Body of pancreas (tissue), 4 donors: ENCODE measurements around the gene CSTF1. TPM values are rescaled to one million over a fixed set of nuclear protein-coding genes. Genes with fewer than 3 reads are reported as not detected.
A peak's percentile ranks its signal among the peaks of the same experiment; 100 is the strongest.

Source experiments
- ATAC-seq: fragments of 150-250 bp; one replicate; pipeline ENCODE4 v1.9.1; 2016
- DNase-seq, 4 donors: peaks; one replicate each; pipeline ENCODE4 v3.0.0-alpha.2; 2019
- H3K27ac ChIP-seq, 4 donors: fragments of 200-600 bp; sonication (generic); 1 replicate in 3 of 4; 2 replicates in 1 of 4; pipeline versions ENCODE4 v1.5.1 to v1.6.1; 2016 to 2019; ENCODE audit warnings: mild to moderate bottlenecking in 1 of 4, mixed read lengths in 1 of 4, moderate library complexity in 1 of 4
- H3K27me3 ChIP-seq, 2 donors: fragments of 200-600 bp; sonication (generic); one replicate each; pipeline ENCODE4 v1.6.0; 2016; ENCODE audit warnings: mild to moderate bottlenecking in 1 of 2
- H3K36me3 ChIP-seq, 2 donors: fragments of 200-600 bp; sonication (generic); replicated peaks in 1 of 2; 2 replicates each; pipeline ENCODE4 v1.5.1; 2016; ENCODE audit warnings: low read depth in 2 of 2; ENCODE audit not compliant: insufficient read depth in 1 of 2
- H3K4me1 ChIP-seq: fragments of 200-600 bp; sonication (generic); one replicate; pipeline ENCODE4 v1.6.0; 2016
- H3K4me3 ChIP-seq, 2 donors: fragments of 200-600 bp; sonication (generic); 1 replicate in 1 of 2; 2 replicates in 1 of 2; pipeline ENCODE4 v1.5.1; 2016 to 2019
- H3K9me3 ChIP-seq, 3 donors: fragments of 200-600 bp; sonication (generic); 1 replicate in 2 of 3; 2 replicates in 1 of 3; pipeline ENCODE4 v1.5.1; 2016
- POLR2A ChIP-seq, 3 donors: fragments of 450-650 bp; IDR thresholded peaks; one replicate each; pipeline ENCODE4 v1.6.1; 2016; ENCODE audit warnings: antibody characterized with exemption in 3 of 3, mild to moderate bottlenecking in 2 of 3
- WGBS, 2 donors: methylation state at CpG; one replicate each; pipeline ENCODE4 v1.1.5; 2017; 5-methylcytosine and 5-hydroxymethylcytosine counted together
- intact Hi-C: fragments of 100-400 bp; cut with DNase I; formaldehyde crosslinking; loops from one replicate; pipeline ENCODE4 v1.15.1; 2023
- total RNA-seq, 2 donors: library from RNA; depleted of rRNA; stranded (reverse); fragments of >200 nt; gene quantifications; one replicate each; pipeline ENCODE4 v1.1.0, GENCODE V29; 2016
- TF ChIP-seq, protein P1 (sequence below), 7 experiments: fragments of 450-650 bp in 4 of 7; fragments of 200-600 bp in 3 of 7; sonication (generic) in 3 of 7; IDR thresholded peaks; one replicate each; pipeline ENCODE4 v1.5.1; 2016 to 2019; ENCODE audit warnings: antibody characterized with exemption in 7 of 7

Gene CSTF1
- total RNA-seq, 2 donors from 2014 or later, result 12.2 to 14.5 TPM

GRCh38 chr20:56391037-56391436 is 1.4 kb upstream of the CSTF1 start:
- ATAC-seq (no peak), DNase-seq (no peak)
- no peaks in the 10 kb centered on the region for H3K27me3 ChIP-seq
- intact Hi-C loops, result no loop called here
- H3K27ac ChIP-seq, result no peak overlapping the region
- no peaks in the 10 kb centered on the region for H3K9me3 ChIP-seq
- H3K4me1 ChIP-seq, result peaks cover 19% of the 10 kb centered on the region
- no peak for TF ChIP-seq POLR2A (IDR thresholded peaks at IDR 0.05)
- TF ChIP-seq, protein P1, sequence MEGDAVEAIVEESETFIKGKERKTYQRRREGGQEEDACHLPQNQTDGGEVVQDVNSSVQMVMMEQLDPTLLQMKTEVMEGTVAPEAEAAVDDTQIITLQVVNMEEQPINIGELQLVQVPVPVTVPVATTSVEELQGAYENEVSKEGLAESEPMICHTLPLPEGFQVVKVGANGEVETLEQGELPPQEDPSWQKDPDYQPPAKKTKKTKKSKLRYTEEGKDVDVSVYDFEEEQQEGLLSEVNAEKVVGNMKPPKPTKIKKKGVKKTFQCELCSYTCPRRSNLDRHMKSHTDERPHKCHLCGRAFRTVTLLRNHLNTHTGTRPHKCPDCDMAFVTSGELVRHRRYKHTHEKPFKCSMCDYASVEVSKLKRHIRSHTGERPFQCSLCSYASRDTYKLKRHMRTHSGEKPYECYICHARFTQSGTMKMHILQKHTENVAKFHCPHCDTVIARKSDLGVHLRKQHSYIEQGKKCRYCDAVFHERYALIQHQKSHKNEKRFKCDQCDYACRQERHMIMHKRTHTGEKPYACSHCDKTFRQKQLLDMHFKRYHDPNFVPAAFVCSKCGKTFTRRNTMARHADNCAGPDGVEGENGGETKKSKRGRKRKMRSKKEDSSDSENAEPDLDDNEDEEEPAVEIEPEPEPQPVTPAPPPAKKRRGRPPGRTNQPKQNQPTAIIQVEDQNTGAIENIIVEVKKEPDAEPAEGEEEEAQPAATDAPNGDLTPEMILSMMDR (IDR thresholded peaks at IDR 0.05), result no peak
- H3K4me3 ChIP-seq, result no peak overlapping the region
- WGBS, 2 donors, result 30 to 43% methylated on average over 10 of the region's 10 CpGs
- H3K36me3 ChIP-seq, result peaks cover 0 to 7% of the 10 kb centered on the region in 2 donors

- intact Hi-C loops, result no loop called here
Observed at GRCh38 chr20:56391596-56392131, 781 bp upstream of the CSTF1 start.

GRCh38 chr20:56392881-56393482 is 537 bp downstream of the CSTF1 start:
- DNase-seq (no peak), ATAC-seq (no peak)
- Histone ChIP-seq H3K4me3 (peak overlapping the region; percentile 77 to 85), H3K27me3 (no peaks in the 10 kb centered on the region), H3K9me3 (no peaks in the 10 kb centered on the region), H3K27ac (peak overlapping the region; percentile 75 to 89 (median 84)), H3K36me3 (peaks cover 0 to 23% of the 10 kb centered on the region in 2 donors), H3K4me1 (peaks cover 19% of the 10 kb centered on the region)
- no peak for TF ChIP-seq POLR2A (IDR thresholded peaks at IDR 0.05)
- TF ChIP-seq, protein P1 (IDR thresholded peaks at IDR 0.05), result no peak
- 0% methylated on average over 16 to 18 of the region's 18 CpGs for WGBS, 2 donors
- intact Hi-C loops, result no loop called here

More at GRCh38 chr20:56391596-56392131, 781 bp upstream of the CSTF1 start:
- 0 to 4% methylated on average over 13 to 29 of the region's 29 CpGs for WGBS, 2 donors
- H3K4me1 ChIP-seq, result peaks cover 19% of the 10 kb centered on the region
- no peaks in the 10 kb centered on the region for H3K9me3 ChIP-seq
- ATAC-seq (peak; percentile 14), DNase-seq (no peak)
- no peak for TF ChIP-seq POLR2A (IDR thresholded peaks at IDR 0.05)
- TF ChIP-seq, protein P1 (IDR thresholded peaks at IDR 0.05), result peak in 1 of 7 experiments; percentile 8
- no peaks in the 10 kb centered on the region for H3K27me3 ChIP-seq
- H3K4me3 ChIP-seq, result peak overlapping the region; percentile 41 to 45
- H3K27ac ChIP-seq, result peak overlapping the region; percentile 75 to 89 (median 84)
- peaks cover 0 to 11% of the 10 kb centered on the region in 2 donors for H3K36me3 ChIP-seq

DNA sequence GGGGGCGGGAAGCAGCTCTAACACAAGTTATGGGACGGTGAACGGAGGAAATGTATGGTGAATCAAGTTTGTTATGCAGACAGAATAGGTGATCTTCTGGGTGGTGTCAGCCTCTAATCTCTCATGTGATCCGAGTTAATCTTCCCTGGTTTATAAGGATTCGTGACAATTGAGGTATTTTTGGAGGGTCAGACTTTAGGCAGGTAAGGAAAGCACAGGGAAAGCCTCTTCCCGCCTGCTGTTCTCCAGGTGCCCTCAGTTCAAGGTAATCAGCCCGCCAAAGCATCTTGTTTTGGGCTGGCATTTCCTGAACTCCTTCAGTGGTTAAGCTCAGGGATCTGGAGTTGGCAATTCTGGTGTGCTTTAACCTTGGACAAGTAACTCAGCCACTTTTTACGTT is 1.2 kb downstream of the CSTF1 start:
- 28 to 31% methylated on average over 8 of the region's 8 CpGs for WGBS, 2 donors
- Histone ChIP-seq H3K27ac (no peak overlapping the region), H3K4me3 (peak overlapping the region in 1 of 2 donors; percentile 77)

More for the DNA sequence above, 1.2 kb downstream of the CSTF1 start:
- intact Hi-C loops, result no loop called here
- Histone ChIP-seq H3K4me1 (peaks cover 19% of the 10 kb centered on the region), H3K27me3 (no peaks in the 10 kb centered on the region), H3K36me3 (peaks cover 0 to 28% of the 10 kb centered on the region in 2 donors), H3K9me3 (no peaks in the 10 kb centered on the region)
- DNase-seq, result no peak
- ATAC-seq, result no peak
- no peak for TF ChIP-seq POLR2A (IDR thresholded peaks at IDR 0.05)
- TF ChIP-seq, protein P1 (IDR thresholded peaks at IDR 0.05), result no peak
